HG03025 (cell line): ENCODE data around the gene MYH11.
"Not testable (repeated sequence)": the region's sequence is repeated elsewhere in the genome, so short reads cannot be mapped to it uniquely, and the experiment has no call there.

ENCODE experiments used
- ATAC-seq: cut with Tn5 transposase; IDR thresholded peaks from one replicate; pipeline ENCODE4 v1.9.1; 2021; ENCODE audit warnings: mild to moderate bottlenecking, moderate library complexity; ENCODE audit not compliant: unreplicated experiment, low FRiP score

MYH11 gene

DNA sequence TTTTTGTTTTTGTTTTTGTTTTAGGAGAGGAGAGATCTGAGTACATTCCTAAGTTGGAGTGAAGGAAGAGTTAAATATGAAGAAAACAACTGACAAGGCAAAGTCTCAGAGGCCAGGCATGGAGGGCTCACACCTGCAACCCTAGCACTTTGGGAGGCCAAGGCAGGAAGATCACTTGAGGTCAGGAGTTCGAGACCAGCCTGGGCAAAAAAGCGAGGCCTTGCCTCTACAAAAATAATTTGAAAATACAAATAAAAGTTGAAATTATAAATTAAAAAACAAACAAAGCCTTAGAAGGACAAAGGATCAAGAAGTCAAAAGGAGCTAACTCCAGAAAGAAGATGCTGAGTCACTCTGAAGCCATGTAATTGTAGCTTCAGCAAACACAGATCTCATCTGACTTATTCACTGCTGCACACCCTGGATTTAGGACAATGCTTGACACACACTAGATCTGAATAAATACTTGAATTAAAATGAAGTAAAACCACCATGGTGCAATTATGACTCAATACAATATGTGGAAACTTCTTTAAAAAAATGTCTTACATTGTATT is 22.5 kb upstream of the MYH11 start:
- no peak for ATAC-seq

DNA sequence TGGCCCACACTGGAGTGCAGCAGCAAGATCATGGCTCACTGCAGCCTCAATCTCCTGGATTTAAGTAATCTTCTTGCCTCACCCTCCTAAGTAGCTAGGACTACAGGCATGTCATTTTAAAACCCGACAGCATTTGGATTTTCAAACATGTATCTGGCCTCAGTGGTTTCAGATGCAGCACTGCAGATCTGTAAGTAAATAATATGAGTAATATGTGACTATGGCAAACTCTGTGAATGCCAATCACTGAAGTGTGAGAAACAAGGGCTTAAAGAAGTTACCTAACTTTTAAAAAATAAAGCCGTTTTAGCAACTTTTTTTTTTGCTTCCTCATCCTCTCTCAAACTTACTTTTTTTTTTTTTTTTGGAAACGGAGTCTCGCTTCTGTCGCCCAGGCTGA is 19.7 kb upstream of the MYH11 start:
- ATAC-seq: no peak

DNA sequence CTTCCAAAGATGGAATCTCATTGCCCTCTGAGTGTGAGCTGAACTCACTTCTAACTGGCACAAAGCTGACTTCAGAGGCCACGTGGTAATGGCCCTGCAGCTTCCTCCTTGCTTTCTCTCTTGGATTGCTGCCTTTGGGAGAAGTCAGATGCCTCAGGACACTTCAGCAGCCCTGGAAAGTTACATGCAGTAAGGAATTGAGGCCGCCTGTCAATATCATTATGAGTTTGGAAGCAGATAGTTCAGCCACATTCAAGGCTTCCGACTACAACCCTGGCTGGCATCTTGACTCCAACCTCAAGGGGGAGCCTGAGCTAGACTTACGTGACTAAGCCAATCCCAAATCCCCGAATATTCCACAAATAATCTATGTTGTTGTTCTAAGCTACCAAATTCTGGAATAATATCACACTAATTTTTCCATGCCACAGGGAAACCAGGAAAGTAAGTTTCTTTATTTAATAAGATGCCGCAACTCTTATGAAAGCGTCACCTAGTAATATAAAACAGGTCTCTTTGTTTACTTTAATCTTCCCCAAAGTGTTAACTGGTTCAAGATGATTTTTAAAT is 18.0 kb upstream of the MYH11 start:
- ATAC-seq: no peak

DNA sequence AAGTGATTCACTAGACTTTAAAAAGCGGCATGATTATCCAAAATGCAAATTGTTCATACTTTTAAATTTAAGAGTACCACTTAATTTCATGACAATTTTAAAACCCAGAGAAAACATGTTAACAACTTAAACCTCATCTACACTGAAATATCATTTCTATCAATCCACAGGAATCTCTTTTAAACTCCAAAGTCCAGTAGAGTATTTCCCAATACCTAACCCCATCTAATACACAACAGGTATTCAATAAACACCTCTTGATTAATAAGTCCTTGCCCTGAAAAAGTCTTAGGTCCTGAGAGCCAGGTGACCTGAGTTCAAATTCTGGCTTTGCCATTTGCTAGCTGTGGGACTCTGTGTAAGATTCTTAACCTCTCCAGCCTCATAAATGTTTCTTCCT is 16.9 kb upstream of the MYH11 start:
- ATAC-seq: no peak

DNA sequence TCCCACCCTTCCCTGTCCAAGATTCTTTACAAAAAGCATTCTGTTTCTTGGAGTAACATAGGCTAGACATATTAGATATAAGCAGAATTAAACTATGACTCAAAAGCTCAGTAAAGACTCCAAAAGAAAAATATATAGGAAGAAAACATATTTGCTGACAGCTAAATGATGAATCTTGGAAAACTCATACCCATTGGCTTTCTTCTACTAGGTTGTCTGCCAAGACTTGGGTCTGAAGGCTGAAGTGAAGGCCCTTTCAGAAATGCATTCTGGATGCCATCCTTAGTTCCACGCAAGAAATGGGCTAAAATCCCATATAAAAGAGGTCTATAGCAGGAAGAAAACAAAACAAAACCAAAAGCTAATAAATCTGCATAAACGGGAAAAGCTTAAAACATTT is 16.5 kb upstream of the MYH11 start:
- no peak for ATAC-seq

DNA sequence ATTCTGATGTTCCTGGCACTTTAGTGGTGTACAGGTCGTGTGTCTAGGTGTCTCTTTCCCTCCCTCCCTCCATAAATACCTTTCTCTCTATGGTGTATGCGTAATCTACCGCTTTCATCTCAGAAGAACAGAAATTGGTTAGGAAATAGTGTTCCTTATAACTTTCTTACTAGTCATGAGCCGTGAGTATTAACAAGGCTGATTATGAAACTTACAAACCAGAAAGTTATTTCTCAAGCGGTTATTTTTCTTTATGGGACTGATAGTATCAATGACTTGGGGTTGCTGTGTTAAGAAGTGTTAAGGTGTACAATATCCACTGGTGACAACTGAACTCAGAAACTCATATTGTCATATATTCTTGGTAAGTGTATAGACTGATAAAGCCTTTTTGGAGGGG is 13.2 kb upstream of the MYH11 start:
- no peak for ATAC-seq

DNA sequence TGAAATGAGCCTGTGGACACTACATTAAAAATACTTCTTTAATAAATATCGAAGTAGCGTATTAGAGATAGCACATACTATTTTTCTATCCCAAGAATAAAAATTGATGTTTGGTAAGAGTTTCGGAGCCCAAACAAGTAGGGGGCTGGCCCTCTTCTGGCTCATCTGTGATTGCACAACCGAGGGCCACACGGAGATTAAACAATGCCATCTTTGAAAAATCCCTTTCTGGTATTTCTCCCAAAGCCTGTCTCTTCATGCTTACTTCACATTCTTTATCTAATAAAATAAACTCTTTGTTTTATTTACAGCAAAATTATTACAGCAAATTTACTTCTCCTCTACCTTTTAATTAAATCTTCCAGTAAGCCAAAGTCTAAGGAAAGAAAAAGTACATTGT is 9.6 kb upstream of the MYH11 start:
- no peak for ATAC-seq

DNA sequence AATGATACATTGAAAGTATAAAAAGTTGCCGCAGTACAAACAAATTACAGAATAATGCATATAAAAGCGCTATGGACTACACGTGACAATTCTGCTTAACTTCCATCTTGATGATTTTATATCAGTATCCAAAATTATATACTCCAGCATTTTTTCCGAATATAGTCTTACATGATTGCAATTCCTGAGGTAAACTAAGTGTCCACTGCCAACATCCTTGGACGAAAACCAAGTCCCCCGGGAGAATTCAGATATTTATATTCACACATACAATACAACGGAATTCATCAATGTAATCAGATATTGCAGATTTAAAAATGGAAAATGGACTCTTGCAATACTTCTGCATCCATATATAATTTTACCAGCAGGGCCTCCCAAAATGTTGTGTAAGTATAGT is 8.9 kb upstream of the MYH11 start:
- no peak for ATAC-seq

DNA sequence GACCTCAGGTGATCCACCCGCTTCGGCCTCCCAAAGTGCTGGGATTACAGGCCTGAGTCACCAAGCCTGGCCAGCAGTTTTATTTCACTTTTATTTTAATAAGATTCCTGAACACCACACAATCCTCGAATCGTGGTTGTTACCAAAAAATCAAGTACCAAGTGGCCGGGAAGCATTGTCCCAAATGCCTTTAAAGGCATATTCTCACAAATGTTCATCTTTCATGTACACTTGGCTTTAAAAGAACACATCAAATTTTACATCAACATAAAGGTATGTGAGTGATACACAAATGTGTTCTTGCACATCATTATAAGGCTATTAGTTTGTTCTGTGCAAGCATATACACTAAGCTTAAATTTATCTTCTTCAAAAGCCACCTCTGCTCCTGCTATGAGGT is 8.1 kb upstream of the MYH11 start:
- no peak for ATAC-seq

DNA sequence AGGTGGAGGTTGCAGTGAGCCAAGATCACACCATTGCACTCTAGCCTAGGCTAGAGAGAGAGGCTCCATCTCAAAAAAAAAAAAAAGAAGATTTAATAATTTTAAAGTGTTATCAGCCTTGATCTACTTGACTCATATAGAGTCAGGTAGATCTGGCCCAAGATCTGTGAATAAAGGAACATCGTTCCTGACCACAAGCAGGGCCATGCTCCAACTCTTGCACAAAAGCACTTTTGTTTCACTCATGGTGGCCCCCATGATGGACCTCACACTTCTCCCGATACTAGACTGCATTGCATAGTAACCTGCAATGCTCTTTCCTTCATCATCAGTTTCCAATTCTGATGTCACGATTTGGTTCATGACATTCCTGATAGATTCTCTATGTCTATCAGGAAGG is 5.2 kb upstream of the MYH11 start:
- no peak for ATAC-seq

DNA sequence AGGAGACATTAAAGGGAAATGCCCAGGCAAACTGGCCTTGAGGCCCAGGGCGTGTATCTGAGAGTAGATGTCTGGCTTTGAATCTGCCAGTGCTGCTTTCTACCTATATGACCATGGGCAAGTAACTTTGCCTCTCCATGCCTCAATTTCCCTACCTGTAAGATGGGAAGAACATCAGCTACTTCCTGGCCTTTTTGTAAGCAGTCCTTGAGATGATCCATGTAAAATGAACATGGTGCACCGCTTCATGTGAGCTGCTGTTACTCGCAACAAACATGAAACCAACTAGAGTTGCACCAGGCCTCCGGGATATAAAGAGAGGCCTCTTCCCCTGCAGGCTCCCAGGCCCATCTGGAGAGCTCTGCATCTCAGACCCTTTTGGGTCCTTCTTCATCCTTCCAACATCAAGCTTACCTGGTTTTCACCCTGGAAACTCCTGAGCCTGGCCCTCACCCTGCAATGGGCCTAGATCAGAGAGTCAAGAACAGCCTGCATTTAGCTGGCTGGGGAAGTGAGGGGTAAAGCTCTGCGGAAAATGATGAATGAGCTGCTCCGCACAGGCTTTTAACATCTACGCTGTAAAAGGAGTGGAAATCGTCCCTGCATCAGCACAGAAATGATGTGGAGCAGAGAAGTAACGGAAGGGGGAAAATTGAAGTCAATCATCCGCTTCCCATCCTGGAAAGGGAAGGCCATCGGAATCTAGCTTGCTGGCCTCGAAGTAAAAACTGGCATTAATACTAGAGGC is 2.3 kb upstream of the MYH11 start:
- ATAC-seq: no peak

DNA sequence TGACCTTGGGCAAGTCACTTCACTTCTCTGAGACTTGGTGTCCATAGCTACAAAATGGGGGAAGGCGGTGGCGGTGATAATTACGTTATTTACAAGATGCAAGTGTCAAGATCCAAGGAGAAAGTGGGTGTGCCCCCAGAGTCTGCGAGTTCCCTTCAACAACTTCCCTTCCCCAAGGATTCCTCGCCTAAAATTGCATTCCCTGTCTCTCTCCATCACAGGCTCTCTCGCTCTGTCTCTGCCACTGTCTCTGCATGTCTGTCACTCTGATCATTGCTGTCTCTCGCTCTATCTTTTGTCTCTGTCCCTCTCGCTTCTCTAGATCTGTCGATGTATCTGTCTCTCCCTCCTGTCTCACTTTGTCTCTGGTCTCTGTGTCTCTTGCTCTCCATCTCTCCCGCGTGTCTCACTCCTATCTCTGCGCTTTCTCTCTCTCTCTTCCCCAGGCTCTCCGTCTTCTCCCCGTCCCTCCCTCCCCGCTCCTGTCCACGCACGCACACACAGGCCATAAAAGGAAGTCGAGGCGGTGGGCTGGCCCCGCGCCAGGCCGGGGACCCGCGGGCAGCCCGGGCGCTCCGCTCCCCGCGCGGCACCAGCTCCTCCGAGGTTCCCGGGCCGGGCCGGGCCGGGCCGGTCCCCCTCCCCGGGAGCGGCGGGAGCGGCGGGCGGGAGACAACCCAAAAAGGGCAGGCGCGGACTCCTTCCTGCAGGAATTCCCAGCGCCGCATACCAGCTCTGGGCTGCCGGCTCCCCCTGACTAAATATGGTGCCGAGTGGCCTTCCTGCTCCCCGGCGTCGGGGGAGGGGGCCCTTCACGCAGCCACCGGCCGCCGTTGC is 1.1 kb upstream of the MYH11 start:
- ATAC-seq: no peak

DNA sequence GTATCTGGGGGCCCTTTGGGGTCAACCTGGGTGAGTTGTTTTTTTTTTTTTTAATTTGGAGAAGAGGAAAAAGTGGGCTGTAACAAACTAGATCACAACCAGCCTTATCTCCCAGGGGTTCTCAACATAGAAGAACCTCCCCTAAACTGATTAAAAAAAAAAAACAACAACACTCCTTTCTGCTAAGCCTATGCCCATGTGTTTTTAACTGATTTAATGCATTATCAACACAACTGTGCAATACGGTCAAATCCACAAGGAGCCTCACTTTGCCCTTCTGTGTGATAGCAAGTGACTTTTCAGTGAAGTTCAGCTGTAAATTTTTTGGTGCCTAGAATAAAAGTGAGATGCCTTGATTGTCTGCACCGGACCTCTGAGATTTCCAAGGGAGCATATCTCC is 646 bp downstream of the MYH11 start:
- no peak for ATAC-seq

DNA sequence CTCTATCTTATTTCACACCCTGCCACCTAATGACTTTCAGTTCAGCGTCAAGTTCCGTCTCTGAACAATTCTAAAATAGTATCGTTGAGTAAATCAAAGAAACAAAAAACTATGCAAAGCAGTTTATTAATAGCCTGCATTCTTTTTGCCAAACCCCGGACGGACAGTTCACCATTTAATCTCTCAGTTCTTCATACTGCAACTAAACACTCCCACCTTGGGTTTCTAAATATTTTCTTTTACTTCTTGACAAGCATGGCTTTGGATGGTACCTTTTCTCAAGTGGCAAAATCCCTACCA is 1.2 kb downstream of the MYH11 start:
- ATAC-seq: peak; percentile 59

DNA sequence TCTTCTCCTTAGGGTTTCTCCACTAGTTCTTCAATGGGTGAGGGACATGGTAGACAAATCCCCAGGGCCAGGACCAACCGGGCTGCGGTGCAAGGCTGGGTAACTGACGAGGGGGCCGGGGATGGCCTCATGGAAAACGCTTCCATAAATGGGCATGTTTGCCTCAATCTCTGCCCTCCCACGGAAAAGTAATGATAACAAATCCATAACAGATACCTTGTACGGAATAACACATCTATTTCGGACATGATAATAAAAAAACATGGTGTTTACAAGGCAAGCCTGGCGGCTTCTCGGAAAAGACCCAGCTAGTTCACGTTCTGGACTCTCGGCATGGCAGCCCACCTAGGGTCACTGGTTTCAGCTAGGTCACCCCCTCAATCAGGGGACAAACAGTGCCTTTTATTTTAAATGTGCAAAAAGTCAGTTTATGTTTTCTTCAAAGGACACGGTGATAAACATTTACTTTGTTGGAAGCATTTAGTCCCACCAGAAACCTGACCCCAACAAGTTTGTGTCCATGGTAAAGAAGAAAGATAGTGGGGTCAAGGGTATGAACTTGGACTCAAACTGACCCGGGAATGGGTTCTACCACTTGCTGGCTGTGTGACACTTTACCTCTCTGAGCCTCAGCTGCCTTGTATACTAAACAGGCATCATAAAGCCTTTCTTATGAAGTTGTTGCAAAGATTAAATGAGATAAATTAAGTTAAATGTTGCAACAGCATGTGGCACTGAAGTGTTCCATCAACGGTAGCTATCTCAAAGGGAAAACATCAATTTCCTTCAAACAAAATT is 1.7 kb downstream of the MYH11 start:
- no peak for ATAC-seq

DNA sequence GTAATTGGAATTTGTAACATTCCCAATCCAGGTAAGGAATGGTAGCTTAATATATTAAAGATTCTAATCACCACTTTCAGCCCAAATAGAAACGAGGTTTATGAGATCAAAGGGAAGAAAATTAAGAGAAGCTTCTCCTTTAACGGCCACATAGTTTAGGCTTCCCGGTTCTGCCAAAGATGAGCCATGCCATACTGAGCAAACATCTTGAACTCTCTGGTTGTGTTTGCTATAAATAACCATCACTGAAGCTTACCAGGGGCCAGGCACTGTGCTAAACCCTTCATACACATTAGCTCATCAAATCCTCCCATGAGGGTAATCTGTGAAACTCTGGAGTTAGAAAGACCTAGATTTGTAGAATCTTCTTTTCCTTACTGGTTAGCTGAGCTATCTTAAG is 2.8 kb downstream of the MYH11 start:
- ATAC-seq: no peak

DNA sequence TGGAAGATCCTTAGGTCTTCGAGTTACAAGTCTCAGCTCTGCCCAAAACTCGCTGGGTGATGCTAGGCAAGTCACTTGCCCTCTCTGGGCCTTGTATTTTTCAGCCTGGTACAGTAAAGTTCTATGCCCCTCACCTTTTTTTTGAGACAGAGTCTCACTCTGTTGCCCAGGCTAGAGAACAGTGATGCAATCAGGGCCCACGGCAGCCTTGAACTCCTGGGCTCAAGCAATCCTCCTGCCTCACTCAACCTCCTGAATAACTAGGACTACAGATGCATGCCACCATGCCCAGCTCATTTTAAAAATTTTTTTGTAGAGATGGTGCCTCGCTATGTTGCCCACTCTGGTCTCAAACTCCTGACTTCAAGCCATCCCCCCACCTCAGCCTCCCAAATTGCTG is 3.8 kb downstream of the MYH11 start:
- no peak for ATAC-seq

DNA sequence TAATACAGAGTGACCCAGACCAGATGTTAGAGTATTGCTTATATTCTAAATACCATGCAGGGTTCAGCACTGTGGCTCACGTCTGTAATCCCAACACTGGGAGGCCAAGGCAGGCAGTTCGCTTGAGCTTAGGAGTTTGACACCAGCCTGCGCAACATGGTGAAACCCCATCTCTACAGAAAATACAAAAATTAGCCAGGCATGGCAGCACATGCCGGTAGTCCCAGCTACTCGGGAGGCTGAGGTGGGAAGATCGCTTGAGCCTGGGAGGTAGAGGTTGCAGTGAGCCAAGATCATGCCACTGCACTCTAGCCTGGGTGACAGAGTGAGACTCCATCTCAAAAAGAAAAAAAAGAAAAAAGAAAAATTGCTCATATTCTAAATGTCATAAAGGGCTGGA is 6.3 kb downstream of the MYH11 start:
- not testable (repeated sequence) for ATAC-seq

DNA sequence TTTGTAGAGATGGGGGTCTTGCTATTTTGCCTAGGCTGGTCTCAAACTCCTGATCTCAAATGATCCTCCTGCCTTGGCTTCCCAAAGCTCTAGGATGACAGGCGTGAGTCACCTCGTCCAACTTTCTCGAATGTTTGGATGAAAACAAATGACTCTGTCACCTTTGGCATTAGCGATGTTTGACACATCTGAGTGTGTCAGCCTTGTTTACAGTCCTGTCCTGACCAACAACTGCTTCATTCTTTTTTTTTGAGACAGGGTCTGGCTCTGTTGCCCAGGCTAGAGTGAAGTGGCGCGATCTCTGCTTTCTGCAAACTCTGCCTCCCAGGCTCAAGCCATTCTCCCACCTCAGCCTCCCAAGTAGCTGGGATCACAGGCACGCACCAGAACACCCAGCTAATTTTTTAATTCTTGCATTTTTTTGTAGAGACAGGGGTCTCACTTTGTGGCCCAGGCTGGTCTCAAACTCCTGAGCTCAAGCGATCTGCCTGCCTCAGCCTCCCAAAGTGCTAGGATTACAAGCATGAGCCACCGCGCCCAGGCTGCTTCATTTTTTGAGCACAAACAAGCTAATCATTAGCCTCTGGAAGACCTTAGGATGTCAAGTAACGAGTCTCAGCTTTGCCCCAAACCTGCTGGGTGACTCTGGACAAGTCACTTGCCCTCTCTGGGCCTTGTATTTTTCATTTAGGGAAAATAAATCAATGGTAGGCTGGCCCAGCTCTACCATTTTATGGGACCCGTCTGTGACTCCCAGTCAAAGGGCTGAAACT is 7.4 kb downstream of the MYH11 start:
- ATAC-seq: no peak

DNA sequence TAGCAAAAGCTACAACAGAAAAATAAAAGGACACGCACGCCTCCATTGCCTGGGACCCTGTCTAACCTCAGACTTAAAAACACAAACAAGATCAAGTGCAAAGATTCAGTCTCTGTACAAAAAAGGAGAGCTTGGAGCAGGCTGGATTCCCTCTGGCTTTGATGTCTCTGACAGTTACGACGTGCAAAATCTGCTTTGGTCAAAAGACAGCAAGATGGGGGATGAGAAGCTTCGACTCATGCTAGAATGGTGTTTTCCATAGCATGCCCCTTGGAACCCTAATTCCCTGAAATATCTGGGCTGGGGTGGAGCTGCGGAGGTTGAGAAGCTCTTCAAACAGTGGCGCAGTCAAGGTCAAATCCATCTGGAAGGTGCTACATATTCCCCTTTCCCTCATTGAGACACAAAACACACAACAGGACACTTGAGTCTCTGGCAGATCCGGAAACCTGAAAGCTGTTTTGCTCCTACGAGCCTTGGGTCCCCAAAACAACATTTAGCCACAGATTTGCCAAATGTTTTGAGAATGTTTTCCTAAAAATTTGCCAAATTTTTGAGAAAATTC is 9.1 kb downstream of the MYH11 start:
- ATAC-seq: no peak
